NCI-H2171 (cell line): Measurements from ENCODE around the gene MIPEP.
"Not testable (repeated sequence)": the region's sequence is repeated elsewhere in the genome, so short reads cannot be mapped to it uniquely, and the experiment has no call there.

ENCODE experiments used
- DNase-seq: peaks from one replicate; lab custom pipeline; 2025; lab: John Stamatoyannopoulos, UW

The MIPEP gene

GRCh38 chr13:23749288-23749873 lies 139.8 kb downstream of the MIPEP start:
- no peak for DNase-seq

- no peak for DNase-seq
Measured at GRCh38 chr13:23748109-23748990, 140.8 kb downstream of the MIPEP start.

GRCh38 chr13:23746141-23746540 lies 143.1 kb downstream of the MIPEP start:
- not testable (repeated sequence) for DNase-seq

GRCh38 chr13:23744315-23744714 lies 144.9 kb downstream of the MIPEP start:
- no peak for DNase-seq

GRCh38 chr13:23743278-23744076 lies 145.7 kb downstream of the MIPEP start:
- DNase-seq, result no peak

- no peak for DNase-seq
Measured at GRCh38 chr13:23741879-23742510, 147.2 kb downstream of the MIPEP start.

- no peak for DNase-seq
Measured at GRCh38 chr13:23740002-23740401, 149.2 kb downstream of the MIPEP start.

GRCh38 chr13:23739596-23739995 lies 149.6 kb downstream of the MIPEP start:
- no peak for DNase-seq

GRCh38 chr13:23736541-23736940 lies 152.7 kb downstream of the MIPEP start:
- no peak for DNase-seq

GRCh38 chr13:23735329-23735728 lies 153.9 kb downstream of the MIPEP start:
- no peak for DNase-seq

- DNase-seq, result no peak
Measured at GRCh38 chr13:23731709-23732108, 157.5 kb downstream of the MIPEP start.

- DNase-seq, result no peak
Measured at GRCh38 chr13:23730251-23730650, 158.9 kb downstream of the MIPEP start.

GRCh38 chr13:23729531-23729930 lies 159.7 kb downstream of the MIPEP start:
- DNase-seq, result no peak

GRCh38 chr13:23728807-23729206 lies 160.4 kb downstream of the MIPEP start:
- no peak for DNase-seq

GRCh38 chr13:23725922-23726321 lies 163.3 kb downstream of the MIPEP start:
- no peak for DNase-seq

GRCh38 chr13:23724196-23724970 lies 164.8 kb downstream of the MIPEP start:
- DNase-seq, result no peak

GRCh38 chr13:23723471-23723870 lies 165.7 kb downstream of the MIPEP start:
- no peak for DNase-seq

GRCh38 chr13:23722726-23723453 lies 166.3 kb downstream of the MIPEP start:
- DNase-seq, result no peak

GRCh38 chr13:23718996-23719395 lies 170.2 kb downstream of the MIPEP start:
- DNase-seq, result no peak

- no peak for DNase-seq
Measured at GRCh38 chr13:23716401-23716800, 172.8 kb downstream of the MIPEP start.

- no peak for DNase-seq
Measured at GRCh38 chr13:23715762-23716235, 173.4 kb downstream of the MIPEP start.
